ENCODE data around the gene SPAG16.

SPAG16 gene

GRCh38 chr2:214436470-214436869 lies 1152.2 kb downstream of the SPAG16 start:
- DNase-seq = no peak

GRCh38 chr2:214450118-214450894 lies 1166.0 kb downstream of the SPAG16 start:
- DNase-seq = no peak

- no peak for DNase-seq
Measured at GRCh38 chr2:214451516-214452275, 1167.4 kb downstream of the SPAG16 start.
